Ammon's horn (tissue), 1 donor: ENCODE measurements around the gene SUSD4.
"Not testable (repeated sequence)": the region's sequence is repeated elsewhere in the genome, so short reads cannot be mapped to it uniquely, and the experiment has no call there.

Source experiments
- DNase-seq: peaks from one replicate; pipeline ENCODE4 v3.0.0-alpha.2; 2016; ENCODE audit warnings: low spot score

The SUSD4 gene

GRCh38 chr1:223251387-223251786, 112.6 kb downstream of the SUSD4 start:
- DNase-seq = not testable (repeated sequence)

DNA sequence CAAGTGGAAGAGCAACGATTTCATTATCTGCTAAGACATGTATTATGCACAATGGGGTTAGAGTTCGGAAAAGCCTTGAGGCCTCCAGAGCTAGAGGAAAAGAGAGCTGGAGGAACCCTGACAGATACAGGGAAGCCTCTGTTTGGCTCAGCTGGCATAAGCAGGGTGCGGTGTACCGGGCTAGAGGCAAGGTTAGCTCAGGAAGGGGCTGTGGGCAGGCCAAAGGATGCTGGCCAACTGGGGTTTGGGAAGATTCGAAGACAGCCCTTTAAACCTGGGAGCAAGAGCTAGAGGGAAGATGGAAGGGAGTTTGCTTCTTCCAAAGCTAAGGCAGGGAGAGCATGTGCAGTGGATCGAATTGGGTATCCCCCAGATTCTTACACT, 113.4 kb downstream of the SUSD4 start:
- DNase-seq = no peak

GRCh38 chr1:223249854-223250631, 113.9 kb downstream of the SUSD4 start:
- no peak for DNase-seq

- DNase-seq = no peak
Observed at GRCh38 chr1:223248770-223249140, 115.2 kb downstream of the SUSD4 start.

DNA sequence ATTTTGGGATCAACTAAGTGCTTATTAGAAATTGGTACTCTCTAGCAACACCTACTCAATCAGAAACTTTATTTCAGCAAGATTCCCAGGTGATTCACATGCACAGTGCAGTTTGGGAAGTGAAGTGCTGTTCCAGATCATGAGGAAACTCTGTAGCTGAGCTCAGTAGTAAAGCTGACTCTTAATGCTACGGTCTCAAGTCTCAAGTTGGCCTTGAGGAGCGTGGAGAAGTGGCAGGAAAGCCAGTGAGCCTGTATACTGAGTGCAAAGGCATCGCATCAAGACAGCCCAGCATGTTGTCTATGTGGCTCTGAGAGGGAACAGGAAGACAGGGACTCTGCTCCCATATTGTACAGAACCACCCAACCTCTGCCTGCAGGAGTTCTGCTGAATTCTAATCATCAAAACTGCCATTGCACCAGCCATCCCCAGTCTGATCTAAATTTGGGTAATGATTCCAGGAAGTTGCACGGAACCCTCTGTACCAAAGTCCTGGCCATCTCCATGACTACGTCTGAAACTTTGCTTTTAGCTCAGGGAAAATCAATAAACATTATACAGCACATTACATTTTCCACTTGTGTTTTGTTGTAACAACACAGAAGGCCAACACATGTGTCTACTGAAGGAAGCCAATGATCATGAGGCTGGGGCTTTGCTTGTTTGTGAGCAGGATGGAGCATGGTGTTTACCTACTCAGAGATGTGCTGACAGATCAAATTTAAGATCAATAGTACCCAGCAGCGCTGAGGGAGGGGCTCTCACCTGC, 115.8 kb downstream of the SUSD4 start:
- DNase-seq = peak; percentile 56

GRCh38 chr1:223246476-223247112, 117.4 kb downstream of the SUSD4 start:
- DNase-seq = no peak

DNA sequence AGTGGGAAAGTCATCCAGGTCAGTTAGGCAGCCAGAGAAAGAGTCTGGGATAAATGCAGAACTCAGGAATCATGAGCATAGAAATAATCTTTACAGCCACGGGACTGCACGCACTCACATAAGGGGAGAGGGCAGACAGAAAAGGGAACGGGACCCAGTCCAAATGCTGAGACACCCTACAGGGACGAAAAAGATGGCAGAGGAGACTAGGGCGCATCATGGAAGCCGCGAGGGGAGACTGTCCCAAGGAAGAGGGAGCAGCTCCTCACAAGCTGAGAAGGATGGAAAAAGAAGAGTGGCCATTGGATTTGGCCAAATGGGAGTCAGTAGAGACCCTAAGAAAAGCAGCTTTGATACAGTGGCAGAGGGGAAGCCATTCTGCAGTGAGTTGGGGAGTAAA, 118.0 kb downstream of the SUSD4 start:
- no peak for DNase-seq

DNA sequence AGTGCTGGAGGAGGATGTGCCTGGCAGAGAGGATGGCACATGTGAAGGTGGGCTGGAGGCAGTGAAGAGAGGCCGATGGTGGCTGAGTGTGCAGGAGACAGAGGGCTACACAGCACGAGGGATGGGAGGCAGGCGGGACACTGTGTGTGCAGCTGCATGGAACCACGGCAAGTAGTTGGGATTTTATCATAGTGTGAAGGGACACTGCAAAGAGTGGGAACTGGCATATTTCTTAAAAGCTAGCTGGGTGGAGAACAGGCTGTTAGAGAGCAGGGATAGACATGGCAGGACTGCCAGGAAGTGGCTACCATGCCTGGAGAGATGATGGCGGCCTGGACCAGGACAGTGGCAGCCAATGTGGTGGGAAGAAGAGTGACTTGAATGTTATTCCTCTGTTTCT, 118.6 kb downstream of the SUSD4 start:
- DNase-seq = no peak

GRCh38 chr1:223244366-223245103, 119.4 kb downstream of the SUSD4 start:
- DNase-seq = no peak

- DNase-seq = no peak
Observed at GRCh38 chr1:223243441-223244050, 120.4 kb downstream of the SUSD4 start.

GRCh38 chr1:223242971-223243370, 121.0 kb downstream of the SUSD4 start:
- no peak for DNase-seq

DNA sequence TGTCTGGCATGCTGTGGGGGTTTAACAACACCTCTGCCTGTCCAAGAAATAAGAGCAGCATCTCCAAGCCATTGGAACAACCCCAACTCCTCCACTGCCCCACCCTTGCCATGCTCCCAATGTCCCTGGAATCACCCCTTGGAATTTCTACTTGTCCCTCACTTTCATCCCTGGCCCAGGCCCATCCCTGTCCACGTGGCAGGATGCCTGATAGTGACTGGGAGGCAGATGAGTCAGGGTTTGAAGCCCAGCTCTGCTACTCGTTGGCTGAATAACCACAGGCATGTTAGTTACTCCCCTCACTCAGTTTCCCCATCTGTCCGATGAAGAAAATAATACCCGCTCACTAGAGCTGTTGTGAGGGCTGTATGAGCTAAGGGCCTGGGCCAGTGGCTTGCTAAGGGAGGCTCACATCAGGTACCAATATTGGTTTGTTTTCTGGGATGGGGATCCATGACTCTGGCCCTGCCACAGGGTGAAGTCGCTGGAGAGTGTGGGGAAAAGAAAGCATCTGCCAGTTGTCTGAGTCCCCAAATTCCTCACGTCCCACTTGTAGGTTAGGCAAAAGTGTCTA, 121.5 kb downstream of the SUSD4 start:
- no peak for DNase-seq

- no peak for DNase-seq
Observed at GRCh38 chr1:223240122-223240521, 123.9 kb downstream of the SUSD4 start.

GRCh38 chr1:223235091-223235490, 128.9 kb downstream of the SUSD4 start:
- DNase-seq = no peak

GRCh38 chr1:223234534-223234933, 129.4 kb downstream of the SUSD4 start:
- DNase-seq = no peak

GRCh38 chr1:223234170-223234514, 129.8 kb downstream of the SUSD4 start:
- no peak for DNase-seq

GRCh38 chr1:223233410-223234169, 130.4 kb downstream of the SUSD4 start:
- DNase-seq = peak; percentile 39

DNA sequence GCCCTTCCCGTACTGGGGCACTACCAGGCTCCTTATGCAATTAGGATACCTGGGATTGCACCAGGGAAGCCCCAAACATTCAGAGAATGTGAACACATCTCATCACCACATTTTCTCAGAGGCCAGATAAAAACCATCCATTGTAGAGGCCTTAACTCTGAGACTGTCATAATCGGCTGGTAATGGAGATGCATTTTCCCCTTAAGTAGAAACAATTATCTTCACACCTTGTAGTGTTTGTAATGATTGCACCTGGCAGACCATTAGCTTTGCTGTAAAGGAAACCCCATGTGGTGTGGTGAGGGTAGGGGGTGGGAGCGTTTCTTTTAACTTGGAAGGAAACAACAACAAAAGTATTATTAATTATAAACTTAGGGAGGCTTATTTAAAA, 131.0 kb downstream of the SUSD4 start:
- DNase-seq = no peak

- DNase-seq = no peak
Observed at GRCh38 chr1:223231581-223231980, 132.4 kb downstream of the SUSD4 start.

GRCh38 chr1:223231011-223231572, 132.9 kb downstream of the SUSD4 start:
- no peak for DNase-seq
